NCI-H748 treated with DMSO at 0.1 percent for 48 hours (cell line): ENCODE results near the gene SCML1.
"Not testable (repeated sequence)": the region's sequence is repeated elsewhere in the genome, so short reads cannot be mapped to it uniquely, and the experiment has no call there.

ENCODE experiments used
- DNase-seq: peaks from one replicate; lab custom pipeline; 2025; lab: John Stamatoyannopoulos, UW

Gene SCML1

GRCh38 chrX:17738737-17739535 lies 1.6 kb downstream of the SCML1 start:
- DNase-seq = no peak

DNA sequence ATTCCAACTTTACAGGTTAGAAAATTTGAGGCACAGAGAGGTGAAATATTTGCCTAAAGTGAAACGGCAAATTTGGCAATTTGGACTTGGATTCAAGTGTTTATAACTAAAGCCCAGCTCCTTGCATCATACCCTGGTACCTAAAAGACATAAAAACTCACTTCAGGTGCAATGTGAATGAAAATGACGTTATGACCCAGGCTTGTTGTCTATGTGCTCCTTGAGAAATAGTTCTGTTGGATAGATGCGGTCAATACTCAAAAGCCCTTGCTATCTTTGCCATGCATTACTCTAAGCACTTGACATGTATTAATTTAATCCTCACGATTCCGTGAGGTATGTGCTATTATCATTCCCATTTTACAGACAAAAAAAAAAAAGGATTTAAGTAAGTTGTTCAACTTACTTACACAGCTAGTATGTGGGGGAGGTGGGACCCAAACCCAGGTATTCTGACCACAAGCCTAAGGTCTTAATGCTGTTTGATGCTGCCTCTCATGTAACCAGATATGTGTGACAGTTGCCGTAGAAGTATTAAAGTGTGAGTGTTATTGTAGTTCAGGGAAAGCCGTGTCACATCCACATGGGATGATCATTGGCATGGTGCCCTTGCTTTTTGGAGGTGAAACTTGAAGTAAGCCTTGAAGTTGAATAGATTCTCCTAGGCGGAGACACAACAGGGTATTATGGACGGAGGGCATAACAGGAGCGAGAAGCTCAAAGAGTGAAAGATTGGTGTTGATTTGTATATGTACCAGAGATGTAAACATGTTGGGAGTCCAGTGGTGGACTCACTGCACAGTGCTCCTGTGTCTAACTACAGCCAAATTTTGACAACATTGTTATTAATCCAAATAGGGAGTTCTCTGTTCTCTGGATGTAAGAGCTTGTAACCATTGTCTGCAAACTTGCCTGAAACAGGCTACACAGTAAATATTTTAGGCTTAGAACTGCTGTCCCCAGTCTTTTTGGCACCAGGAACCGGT lies 3.1 kb downstream of the SCML1 start:
- no peak for DNase-seq

GRCh38 chrX:17741123-17741511 lies 3.8 kb downstream of the SCML1 start:
- DNase-seq = no peak

GRCh38 chrX:17743913-17744312 lies 6.6 kb downstream of the SCML1 start:
- no peak for DNase-seq

GRCh38 chrX:17744896-17745523 lies 7.7 kb downstream of the SCML1 start:
- DNase-seq = peak; percentile 5

- no peak for DNase-seq
Measured at GRCh38 chrX:17747692-17748091, 10.4 kb downstream of the SCML1 start.

- DNase-seq = no peak
Measured at GRCh38 chrX:17748684-17749083, 11.4 kb downstream of the SCML1 start.

DNA sequence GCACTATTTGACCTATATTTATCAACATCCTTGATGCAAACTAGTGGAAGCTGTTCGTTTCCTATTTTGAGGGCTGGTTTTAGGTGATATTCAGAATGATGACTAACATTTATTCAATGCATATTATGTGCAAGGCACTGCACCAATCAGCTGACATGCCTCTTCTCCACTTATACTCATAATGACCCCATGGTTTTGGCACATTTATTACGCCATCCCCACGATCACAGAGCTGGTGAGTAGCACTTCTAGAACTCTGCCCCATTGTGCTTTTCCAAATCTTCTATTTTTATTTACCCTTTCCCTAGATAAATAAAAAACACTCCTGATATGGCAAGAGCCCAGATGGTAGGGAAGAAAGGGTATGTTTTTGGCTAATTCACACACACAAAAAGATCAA lies 13.1 kb downstream of the SCML1 start:
- DNase-seq = no peak

DNA sequence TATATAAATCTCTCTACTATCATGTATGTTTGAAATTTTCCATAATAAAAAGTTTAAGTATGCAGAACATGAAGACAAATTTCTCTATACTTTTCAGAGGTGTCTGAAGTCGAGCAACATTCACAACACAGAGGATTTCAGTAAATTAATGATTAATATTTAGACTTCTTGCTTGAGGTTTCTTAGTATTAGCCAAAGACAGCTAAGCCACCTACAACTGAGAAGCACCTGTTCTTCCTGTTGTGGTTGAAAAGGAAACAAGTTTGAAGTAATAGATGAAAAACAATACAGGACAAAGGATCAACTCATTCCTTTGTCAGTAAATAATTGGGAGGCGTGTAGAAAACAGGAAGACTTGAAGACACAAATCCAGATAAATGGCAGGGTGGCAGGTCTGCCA lies 21.1 kb downstream of the SCML1 start:
- DNase-seq = no peak

- DNase-seq = no peak
Measured at GRCh38 chrX:17759990-17760389, 22.7 kb downstream of the SCML1 start.

- no peak for DNase-seq
Measured at GRCh38 chrX:17767734-17768133, 30.4 kb downstream of the SCML1 start.

GRCh38 chrX:17768997-17769396 lies 31.7 kb downstream of the SCML1 start:
- DNase-seq = no peak

DNA sequence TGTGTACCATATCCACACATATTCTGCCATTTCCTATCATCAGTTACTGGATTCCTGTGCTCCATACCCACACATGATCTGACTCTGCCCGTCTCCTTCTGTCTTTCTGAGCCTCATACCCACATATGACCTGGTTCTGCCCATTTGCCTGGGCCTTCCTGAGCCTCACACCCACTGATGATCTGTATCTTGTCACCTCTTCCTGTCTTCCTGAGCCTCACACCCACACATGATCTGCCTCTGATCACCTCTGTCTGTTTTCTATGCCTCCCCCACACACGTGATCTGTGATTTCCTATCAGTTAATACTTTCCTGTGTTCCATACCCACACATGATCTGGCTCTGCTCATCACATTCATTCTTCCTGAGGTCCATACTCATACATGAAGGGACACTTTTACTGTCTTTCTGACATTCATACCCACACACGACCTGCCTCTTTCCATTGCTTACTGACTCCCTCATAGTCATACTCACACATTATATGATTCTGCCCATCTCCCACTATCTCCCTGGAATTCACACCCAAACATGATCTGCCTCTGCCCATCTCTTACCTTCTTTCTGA lies 32.5 kb downstream of the SCML1 start:
- DNase-seq = no peak

DNA sequence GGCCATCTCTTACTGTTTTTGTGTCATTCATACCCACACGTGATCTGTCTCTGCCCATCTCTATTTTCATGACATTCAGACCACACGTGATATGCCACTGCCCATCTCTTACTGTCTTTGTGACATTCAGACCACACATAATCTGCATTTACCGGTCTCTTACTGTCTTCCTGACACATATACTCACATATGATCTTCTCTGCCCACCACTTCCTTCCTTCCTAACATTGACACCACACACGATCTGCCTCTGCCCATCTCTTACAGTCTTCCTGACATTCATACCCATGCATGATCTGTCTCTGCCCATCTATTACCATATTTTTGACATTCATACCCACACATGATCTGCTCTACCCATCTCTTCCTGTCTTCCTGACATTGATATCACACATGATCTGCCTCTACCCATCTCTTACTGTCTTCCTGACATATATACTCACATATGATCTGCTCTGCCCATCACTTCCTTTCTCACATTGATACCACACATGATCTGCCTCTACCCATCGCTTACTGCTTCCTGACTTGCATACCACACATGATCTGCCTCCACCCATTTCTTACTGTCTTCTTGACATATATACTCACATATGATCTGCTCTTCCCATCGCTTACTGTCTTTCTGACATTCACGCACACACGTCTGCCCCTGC lies 36.1 kb downstream of the SCML1 start:
- DNase-seq = no peak

DNA sequence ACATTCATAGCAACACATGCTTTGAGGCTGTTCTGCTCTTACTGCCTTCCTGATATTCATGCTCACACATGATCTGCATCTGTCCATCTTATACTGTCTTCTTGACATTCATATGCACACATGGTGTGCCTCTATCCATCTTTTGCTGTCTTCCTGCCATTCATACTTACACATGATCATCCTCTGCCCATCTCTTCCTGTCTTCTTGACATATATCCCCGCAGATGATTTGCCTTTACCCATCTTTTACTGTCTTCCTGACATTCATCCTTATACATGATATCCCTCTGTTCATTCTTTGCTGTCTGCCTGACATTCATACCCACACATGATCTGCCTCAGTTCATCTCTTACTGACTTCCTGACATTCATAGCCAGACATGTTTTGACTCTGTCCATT lies 36.8 kb downstream of the SCML1 start:
- DNase-seq = no peak

DNA sequence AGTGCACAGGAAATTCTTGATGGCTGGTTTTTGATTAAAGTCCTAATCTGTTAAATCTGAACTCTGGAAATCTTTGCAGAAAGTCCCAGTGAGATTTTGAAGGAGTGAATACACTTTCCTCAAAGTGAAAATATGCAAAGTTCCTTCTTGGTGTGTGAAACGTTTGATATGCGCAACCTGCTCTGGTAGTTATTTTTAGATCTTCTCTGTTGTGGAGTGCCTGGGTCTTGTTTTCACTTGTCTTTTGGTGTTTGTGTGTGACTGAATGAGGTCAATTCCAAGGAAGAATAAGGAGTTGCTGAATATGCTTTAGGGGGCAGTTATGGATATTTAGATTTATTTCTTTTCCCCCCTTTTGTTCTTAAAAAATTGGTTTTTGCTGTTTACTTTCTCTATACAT lies 41.7 kb downstream of the SCML1 start:
- no peak for DNase-seq

GRCh38 chrX:17779434-17779833 lies 42.1 kb downstream of the SCML1 start:
- no peak for DNase-seq

- not testable (repeated sequence) for DNase-seq
Measured at GRCh38 chrX:17786554-17787347, 49.5 kb downstream of the SCML1 start.

- no peak for DNase-seq
Measured at GRCh38 chrX:17787557-17787956, 50.3 kb downstream of the SCML1 start.

DNA sequence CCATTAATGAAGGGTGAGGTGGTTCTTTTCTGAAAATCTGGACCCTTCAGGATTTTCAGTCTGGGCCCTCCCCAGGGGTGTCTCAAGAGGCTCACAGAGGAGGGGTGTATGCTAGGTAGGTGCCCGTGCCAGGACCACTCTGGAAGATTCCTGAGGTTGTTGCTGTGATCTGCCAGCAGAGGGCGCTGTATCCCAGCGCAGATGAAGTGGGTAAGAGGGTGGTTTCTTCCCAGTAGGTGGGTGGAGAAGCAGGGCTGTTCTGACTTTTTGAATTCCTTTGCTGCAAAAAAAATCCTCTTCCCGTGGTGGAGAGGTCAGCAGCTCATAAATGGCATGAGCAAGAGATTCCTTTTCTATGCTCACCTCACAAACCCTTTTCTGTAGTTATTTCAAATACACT lies 51.1 kb downstream of the SCML1 start:
- DNase-seq = peak; percentile 44
